HG02610 (cell line): ENCODE measurements around the gene METAP2.
"Not testable (repeated sequence)": the region's sequence is repeated elsewhere in the genome, so short reads cannot be mapped to it uniquely, and the experiment has no call there.

Source experiments
- ATAC-seq: cut with Tn5 transposase; IDR thresholded peaks from one replicate; pipeline ENCODE4 v1.9.1; 2021; ENCODE audit warnings: mild to moderate bottlenecking, moderate library complexity; ENCODE audit not compliant: unreplicated experiment

METAP2 gene

GRCh38 chr12:95473884-95474659 lies at the start of gene METAP2:
TSS of gene METAP2 (plus strand) at chr12:95474152. CDS start at chr12:95474180, 28 bp downstream.
- ATAC-seq: peak; percentile 98

DNA sequence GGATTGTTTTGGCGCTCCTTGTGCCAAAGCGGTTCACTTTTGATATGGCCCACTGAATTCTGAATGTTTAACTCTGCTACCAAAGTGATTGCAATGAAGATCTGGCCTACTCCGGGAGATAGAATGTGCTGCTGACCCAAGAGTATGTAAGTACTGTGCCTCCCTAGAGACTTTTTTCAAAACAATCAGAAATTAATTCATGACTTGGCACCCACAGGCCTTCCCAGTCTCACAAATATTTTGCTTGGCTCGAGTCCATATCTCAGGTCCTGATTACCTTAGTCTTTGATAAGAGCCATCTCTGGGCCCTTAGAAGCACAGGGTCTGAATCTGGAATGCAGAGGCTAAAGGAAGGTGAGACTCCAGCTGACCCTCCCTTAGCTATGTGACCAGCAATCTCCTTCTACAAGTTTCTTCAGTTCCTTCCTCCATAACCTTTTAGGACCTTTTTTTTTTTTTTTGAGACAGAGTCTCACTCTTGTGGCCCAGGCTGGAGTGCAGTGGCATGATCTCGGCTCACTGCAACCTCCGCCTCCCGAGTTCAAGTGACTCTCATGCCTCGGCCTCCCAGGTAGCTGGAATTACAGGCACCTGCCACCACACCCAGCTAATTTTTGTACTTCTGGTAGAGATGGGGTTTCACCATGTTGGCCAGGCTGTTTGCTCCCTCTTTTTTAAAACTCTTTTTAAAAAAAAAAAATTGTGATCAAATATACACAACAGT lies 49.5 kb upstream of the METAP2 start:
- no peak for ATAC-seq

GRCh38 chr12:95429172-95429510 lies 44.8 kb upstream of the METAP2 start:
- no peak for ATAC-seq

DNA sequence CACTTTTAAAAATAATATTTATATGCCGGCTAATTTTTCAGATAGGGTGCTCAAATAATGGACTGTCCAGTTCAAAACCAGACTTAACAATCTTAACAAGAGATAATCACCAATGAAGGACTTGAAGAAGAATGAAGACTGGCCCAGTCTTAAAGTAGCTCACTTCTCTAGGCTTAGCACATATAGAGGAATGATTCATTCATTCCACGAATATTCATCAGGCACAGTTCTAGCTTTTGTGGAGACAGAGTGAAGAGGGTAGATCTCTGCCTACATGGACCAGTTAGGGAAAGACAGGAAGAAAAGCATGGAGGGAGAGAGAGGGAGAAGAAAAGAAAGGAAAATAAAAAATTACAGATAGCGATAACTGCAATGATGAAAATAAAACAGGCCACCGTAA lies 42.8 kb upstream of the METAP2 start:
- no peak for ATAC-seq

GRCh38 chr12:95435355-95435754 lies 38.6 kb upstream of the METAP2 start:
- no peak for ATAC-seq

DNA sequence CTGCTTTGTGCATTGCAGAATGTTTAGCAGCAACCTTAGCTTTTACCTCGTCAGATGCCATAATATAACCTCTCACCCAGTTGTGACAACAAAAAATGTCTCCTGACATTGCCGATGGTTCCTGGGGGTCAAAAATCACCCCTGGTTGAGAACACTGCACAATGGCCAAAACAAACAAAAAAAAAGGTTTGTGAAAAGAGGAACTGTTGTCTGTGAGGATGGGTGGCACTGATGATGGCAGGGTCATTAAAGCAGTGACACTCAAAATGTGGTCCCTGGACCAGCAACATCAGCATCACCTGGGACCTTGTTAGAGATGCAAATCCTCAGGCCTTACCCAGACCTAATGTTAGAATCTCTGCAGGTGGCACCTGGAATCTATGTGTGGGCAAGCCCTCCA lies 36.4 kb upstream of the METAP2 start:
- no peak for ATAC-seq

DNA sequence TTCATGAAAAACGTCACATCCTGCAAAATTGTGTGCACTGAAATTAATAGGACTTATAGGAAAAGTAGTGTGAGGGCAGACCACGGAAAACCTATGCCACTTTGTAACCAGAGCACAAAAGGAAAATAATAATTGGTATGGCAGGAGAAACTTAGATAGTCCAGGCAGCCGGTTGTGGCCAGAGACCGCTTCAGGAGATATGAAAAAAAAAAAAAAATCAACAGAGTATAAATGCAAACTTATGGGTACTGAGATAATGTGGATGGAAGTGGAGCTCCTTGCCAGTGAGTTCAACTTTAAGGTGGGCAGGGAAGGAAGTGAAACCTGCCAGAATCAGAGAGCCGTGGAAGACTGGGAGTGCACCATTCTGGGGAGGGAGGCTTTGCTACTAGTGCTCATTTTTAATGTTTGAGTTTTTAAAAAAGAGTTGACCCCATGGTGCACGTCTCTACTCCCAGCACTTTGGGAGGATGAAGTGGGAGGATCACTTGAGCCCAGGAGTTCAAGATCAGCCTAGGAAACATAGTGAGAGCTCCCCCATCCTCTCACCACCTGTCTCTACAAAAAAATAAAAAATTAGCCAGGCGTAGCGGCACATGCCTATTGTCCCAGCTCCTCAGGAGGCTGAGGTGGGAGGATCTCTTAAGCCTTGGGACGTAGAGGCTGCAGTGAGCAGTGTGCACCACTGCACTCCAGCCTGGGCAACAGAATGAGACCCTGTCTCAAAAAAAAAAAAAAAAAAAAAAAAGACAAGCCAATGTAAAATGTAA lies 34.3 kb upstream of the METAP2 start:
- ATAC-seq: no peak

GRCh38 chr12:95440401-95440800 lies 33.6 kb upstream of the METAP2 start:
- no peak for ATAC-seq

DNA sequence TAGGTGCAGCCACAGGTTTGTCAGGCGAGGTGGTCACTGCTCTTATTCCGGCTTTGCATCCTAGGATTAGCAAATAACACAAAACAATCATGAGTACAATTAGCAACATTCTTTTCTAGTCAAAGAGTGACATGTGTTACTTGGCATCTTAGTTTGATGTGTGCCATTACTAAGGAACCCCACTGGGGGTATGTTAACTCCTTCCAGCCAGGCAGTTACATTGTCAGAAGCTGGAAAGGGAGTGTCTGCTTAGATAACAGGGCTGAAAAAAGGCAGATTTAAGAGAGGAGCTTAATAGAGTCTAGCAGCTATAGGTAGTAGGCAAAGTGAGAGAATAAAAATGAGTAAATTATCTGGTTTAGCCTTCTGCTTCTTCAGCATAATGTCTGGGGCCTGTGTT lies 30.5 kb upstream of the METAP2 start:
- ATAC-seq: no peak

GRCh38 chr12:95445099-95445498 lies 28.9 kb upstream of the METAP2 start:
- ATAC-seq: not testable (repeated sequence)

DNA sequence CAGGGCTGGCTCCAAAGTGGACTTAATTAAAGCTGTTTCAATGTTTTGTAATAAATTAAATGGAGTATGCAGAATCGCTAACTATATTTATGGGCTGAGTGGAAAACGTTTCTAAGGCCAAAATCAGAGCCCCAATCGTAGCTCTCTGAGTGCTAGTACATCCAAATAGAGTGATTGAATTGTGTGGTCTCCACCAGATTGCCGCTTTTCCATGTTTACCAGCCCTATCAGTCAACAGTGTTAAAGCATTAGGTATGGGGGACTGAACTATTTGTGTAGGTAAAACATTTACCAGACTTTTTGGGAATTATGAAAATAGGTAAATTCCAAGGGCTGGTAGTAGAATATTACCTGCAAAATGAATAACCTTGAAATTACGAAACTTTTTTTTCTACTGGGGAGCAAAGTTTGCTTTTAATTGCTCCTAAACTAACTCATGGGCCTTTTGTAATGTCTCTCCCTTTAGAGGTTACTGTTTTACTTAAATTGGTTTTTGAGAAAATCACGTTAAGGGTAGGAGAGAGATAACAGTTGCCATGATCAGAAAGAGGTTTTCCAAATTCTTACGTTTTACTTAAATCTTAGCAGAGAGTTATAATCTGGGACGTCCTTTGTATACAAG lies 28.0 kb upstream of the METAP2 start:
- no peak for ATAC-seq

GRCh38 chr12:95446506-95446900 lies 27.4 kb upstream of the METAP2 start:
- ATAC-seq: no peak

DNA sequence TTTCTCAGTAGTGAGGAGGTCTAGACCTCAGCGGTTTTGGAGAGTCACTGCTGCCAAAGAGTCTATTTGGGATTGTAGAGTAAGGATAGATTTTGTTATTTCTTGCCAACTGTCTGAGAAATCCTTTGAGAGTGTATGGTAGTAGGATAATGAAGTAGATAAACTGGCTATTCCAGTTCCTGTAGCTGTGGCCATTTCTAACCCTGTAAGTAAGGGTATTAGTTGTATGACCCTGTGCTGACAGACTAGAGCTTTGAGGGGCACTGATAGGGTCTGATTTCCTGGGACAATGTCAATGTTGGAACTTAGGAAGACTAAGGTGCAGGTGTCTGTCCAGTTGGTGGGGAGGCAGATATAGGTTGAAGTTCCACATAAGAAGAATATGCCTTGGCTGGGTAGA lies 24.3 kb upstream of the METAP2 start:
- not testable (repeated sequence) for ATAC-seq

DNA sequence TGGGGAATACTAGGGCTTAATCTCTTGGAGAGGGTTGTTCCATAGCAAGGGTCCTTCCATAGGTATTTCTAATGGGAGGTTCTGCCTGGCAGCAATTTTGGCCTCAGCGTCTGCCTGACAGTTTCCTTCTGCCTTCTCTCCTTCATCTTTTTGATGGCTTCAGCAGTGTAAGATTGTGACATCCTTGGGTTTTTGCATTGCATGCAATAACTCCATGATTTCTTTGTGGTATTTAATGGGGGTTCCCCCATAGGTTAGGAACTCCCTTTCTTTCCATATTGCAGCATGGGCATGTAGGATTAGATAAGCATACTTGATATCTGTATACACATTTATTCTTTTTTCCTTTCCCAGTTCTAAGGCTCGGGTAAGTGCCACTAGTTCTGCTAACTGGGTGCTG lies 21.5 kb upstream of the METAP2 start:
- not testable (repeated sequence) for ATAC-seq

DNA sequence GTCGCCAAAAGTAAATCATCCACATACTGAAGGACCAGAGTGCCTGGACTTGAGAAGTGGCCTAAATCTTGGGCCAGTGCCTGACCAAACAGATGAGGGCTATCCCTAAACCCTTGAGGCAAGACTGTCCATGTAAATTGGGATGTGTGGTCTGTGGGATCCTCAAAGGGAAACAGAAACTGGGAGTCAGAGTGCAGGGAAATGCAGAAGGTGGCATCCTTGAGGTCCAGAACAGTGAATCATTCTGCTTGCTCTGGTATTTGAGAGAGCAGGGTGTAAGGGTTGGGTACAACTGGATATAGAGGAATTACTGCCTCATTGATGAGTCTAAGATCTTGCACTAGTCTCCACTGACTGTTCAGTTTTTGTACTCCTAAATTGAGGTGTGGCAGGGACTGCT lies 20.1 kb upstream of the METAP2 start:
- not testable (repeated sequence) for ATAC-seq

GRCh38 chr12:95454780-95455215 lies 19.2 kb upstream of the METAP2 start:
- not testable (repeated sequence) for ATAC-seq

GRCh38 chr12:95457605-95458004 lies 16.3 kb upstream of the METAP2 start:
- ATAC-seq: not testable (repeated sequence)

- ATAC-seq: no peak
Measured at GRCh38 chr12:95458761-95459160, 15.2 kb upstream of the METAP2 start.

GRCh38 chr12:95459310-95459709 lies 14.6 kb upstream of the METAP2 start:
- no peak for ATAC-seq

GRCh38 chr12:95460105-95460504 lies 13.8 kb upstream of the METAP2 start:
- no peak for ATAC-seq

DNA sequence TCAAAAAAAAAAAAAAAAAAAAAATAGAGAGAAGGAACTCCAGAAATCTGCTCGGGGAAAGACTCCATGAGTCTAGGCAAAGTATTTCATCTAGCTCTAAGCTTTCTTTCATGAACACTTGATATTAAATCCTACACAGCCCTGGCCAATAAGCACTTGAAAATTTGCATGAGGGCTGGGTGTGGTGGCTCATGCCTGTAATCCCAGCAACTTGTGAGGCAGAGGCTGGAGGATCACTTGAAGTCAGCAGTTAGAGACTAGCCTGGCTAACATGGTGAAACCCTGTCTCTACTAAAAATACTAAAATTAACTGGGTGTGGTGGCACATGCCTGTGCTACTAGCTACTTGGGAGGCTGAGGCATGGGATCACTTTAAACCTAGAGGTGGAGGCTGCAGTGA lies 13.1 kb upstream of the METAP2 start:
- no peak for ATAC-seq
